ENCODE data around the gene UBE2I. TPM values are rescaled to one million over a fixed set of nuclear protein-coding genes. Genes with fewer than 3 reads are reported as not detected.

The UBE2I gene
- total and polyA plus RNA-seq, 2 donors (not counting 1 experiment from before 2014, with no cell fraction given), result 152 to 265 TPM

DNA sequence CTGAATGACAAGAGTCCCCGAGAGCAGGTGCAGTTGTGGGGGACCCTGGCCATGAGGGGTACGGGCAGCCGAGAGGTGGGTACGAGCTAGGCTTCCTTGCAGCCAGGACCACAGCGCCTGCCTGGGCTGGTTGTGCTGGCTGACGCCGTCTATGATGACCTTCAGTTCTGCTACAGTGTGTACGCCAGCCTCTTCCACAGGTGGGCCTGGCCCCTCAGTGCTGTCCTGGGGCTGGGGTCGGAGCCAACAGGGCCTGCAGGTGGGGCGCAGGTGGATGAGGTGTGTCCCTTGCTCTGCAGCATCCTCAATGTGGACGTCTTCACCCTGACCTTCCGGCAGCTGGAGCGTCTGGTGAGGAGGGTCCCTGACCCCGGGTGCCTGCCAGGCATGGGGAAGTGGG, 35.1 kb downstream of the UBE2I start:
- DNase-seq (no peak), ATAC-seq (ENCODE audit: low read depth) (no peak)
- Histone ChIP-seq H3K27me3 (replicated peaks in 1 of 4; ENCODE audit: control extremely low read depth in 1 of 4, control insufficient read depth in 3 of 4, insufficient read depth in 4 of 4, low read length in 3 of 4) (no peaks in the 10 kb centered on the region), H3K4me1 (ENCODE audit: control insufficient read depth in 2 of 2, insufficient read depth in 2 of 2, low read length in 2 of 2) (peaks cover 16 to 26% of the 10 kb centered on the region in 2 donors), H3K4me2 (replicated peaks; ENCODE audit: low read depth, low read length, poor library complexity, severe bottlenecking) (no peak overlapping the region), H3K36me3 (replicated peaks in 1 of 2; ENCODE audit: control extremely low read depth in 1 of 2, control insufficient read depth in 1 of 2, extremely low read depth in 1 of 2, insufficient read depth in 2 of 2, low read length in 1 of 2) (peaks cover 0 to 16% of the 10 kb centered on the region in 2 experiments), H3K9me3 (ENCODE audit: control extremely low read depth in 1 of 3, control insufficient read depth in 2 of 3, insufficient read depth in 1 of 3, low read length in 2 of 3) (peaks cover 0 to 3% (median 0%) of the 10 kb centered on the region in 3 donors), H4K20me1 (ENCODE audit: control insufficient read depth, insufficient read depth, low read length, poor library complexity, severe bottlenecking) (peaks cover 28% of the 10 kb centered on the region), H3K9ac (ENCODE audit: low read length) (no peak overlapping the region), H3K27ac (ENCODE audit: low read length in 2 of 2) (no peak overlapping the region), H3K79me2 (ENCODE audit: control insufficient read depth, insufficient read depth, low read length) (no peaks in the 10 kb centered on the region), H2AFZ (ENCODE audit: insufficient read depth, low read depth, low read length, poor library complexity, severe bottlenecking) (no peak overlapping the region), H3K4me3 (ENCODE audit: control extremely low read depth in 1 of 5, extremely low read depth in 1 of 5, insufficient read depth in 1 of 5, low read depth in 2 of 5, low read length in 4 of 5) (no peak overlapping the region)
- no peaks in the 10 kb centered on the region for H3K27me3 Mint-ChIP-seq
- H3K4me1 Mint-ChIP-seq, result peaks cover 23% of the 10 kb centered on the region
- ChIA-PET CTCF (interaction anchor here (1.1 kb wide), 1 partner anchor 12 kb away, joined by 3 read pairs; no protein-coding TSS in a partner anchor), POLR2A (interaction anchor here (0.6 kb wide), 1 partner anchor 361 kb away, joined by 5 read pairs; no protein-coding TSS in a partner anchor)
- H3K9me3 Mint-ChIP-seq (ENCODE audit: insufficient read depth), result no peaks in the 10 kb centered on the region
- WGBS (ENCODE audit: insufficient coverage), result 91% methylated on average over 14 of the region's 14 CpGs
- peak overlapping the region; percentile 8 for H3K4me3 Mint-ChIP-seq
- TF ChIP-seq, protein P1, sequence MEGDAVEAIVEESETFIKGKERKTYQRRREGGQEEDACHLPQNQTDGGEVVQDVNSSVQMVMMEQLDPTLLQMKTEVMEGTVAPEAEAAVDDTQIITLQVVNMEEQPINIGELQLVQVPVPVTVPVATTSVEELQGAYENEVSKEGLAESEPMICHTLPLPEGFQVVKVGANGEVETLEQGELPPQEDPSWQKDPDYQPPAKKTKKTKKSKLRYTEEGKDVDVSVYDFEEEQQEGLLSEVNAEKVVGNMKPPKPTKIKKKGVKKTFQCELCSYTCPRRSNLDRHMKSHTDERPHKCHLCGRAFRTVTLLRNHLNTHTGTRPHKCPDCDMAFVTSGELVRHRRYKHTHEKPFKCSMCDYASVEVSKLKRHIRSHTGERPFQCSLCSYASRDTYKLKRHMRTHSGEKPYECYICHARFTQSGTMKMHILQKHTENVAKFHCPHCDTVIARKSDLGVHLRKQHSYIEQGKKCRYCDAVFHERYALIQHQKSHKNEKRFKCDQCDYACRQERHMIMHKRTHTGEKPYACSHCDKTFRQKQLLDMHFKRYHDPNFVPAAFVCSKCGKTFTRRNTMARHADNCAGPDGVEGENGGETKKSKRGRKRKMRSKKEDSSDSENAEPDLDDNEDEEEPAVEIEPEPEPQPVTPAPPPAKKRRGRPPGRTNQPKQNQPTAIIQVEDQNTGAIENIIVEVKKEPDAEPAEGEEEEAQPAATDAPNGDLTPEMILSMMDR (IDR thresholded peaks at IDR 0.05), result no peak
- no peak for TF ChIP-seq EZH2 (IDR thresholded peaks at IDR 0.05; ENCODE audit: borderline replicate concordance, insufficient read depth, low read depth, low read length, poor library complexity, severe bottlenecking)
- H3K27ac Mint-ChIP-seq, result peak overlapping the region; percentile 32
- intact Hi-C loops (cut with micrococcal nuclease), result loop anchor here (10.0 kb wide), 1 partner anchor 270 kb away; the partner anchor contains the start of genes CRAMP1 and IFT140

DNA sequence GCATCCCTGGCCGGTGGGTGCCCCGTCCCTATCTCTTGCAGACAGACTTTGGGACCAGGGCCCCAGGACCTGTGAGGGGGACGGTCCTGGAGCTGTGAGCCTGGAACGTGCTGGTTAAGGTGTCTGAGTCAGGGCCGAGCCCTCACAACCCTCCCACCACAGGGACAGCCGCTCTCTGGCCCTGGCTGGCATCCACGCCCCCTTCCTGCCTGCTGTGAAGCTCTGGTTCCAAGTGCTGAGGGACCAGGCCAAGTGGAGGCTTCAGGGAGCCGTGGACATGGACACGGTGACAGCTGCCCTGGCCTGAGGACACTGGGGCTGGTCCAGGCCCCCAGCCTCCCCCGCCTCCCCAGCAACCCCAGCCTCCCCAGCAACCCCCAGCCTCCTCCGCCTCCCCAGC, 35.7 kb downstream of the UBE2I start:
- Histone ChIP-seq H4K20me1 (ENCODE audit: control insufficient read depth, insufficient read depth, low read length, poor library complexity, severe bottlenecking) (peaks cover 30% of the 10 kb centered on the region), H3K9me3 (ENCODE audit: control extremely low read depth in 1 of 3, control insufficient read depth in 2 of 3, insufficient read depth in 1 of 3, low read length in 2 of 3) (no peaks in the 10 kb centered on the region), H3K79me2 (ENCODE audit: control insufficient read depth, insufficient read depth, low read length) (no peaks in the 10 kb centered on the region), H3K4me2 (replicated peaks; ENCODE audit: low read depth, low read length, poor library complexity, severe bottlenecking) (no peak overlapping the region), H3K36me3 (replicated peaks in 1 of 2; ENCODE audit: control extremely low read depth in 1 of 2, control insufficient read depth in 1 of 2, extremely low read depth in 1 of 2, insufficient read depth in 2 of 2, low read length in 1 of 2) (peaks cover 0 to 22% of the 10 kb centered on the region in 2 experiments), H2AFZ (ENCODE audit: insufficient read depth, low read depth, low read length, poor library complexity, severe bottlenecking) (no peak overlapping the region), H3K27me3 (replicated peaks in 1 of 4; ENCODE audit: control extremely low read depth in 1 of 4, control insufficient read depth in 3 of 4, insufficient read depth in 4 of 4, low read length in 3 of 4) (no peaks in the 10 kb centered on the region), H3K4me3 (ENCODE audit: control extremely low read depth in 1 of 5, extremely low read depth in 1 of 5, insufficient read depth in 1 of 5, low read depth in 2 of 5, low read length in 4 of 5) (no peak overlapping the region), H3K27ac (ENCODE audit: low read length in 2 of 2) (no peak overlapping the region), H3K9ac (ENCODE audit: low read length) (no peak overlapping the region), H3K4me1 (ENCODE audit: control insufficient read depth in 2 of 2, insufficient read depth in 2 of 2, low read length in 2 of 2) (peaks cover 16 to 27% of the 10 kb centered on the region in 2 donors)
- Mint-ChIP-seq H3K27me3 (no peaks in the 10 kb centered on the region), H3K4me1 (peaks cover 25% of the 10 kb centered on the region), H3K4me3 (no peak overlapping the region), H3K27ac (no peak overlapping the region), H3K9me3 (ENCODE audit: insufficient read depth) (no peaks in the 10 kb centered on the region)
- WGBS (ENCODE audit: insufficient coverage), result 81% methylated on average over 9 of the region's 11 CpGs
- ChIA-PET CTCF (interaction anchor here (1.1 kb wide), 1 partner anchor 13 kb away, joined by 3 read pairs; no protein-coding TSS in a partner anchor), POLR2A (interaction anchor here (0.6 kb wide), 1 partner anchor 360 kb away, joined by 5 read pairs; no protein-coding TSS in a partner anchor)
- DNase-seq (no peak), ATAC-seq (ENCODE audit: low read depth) (no peak)
- intact Hi-C loops (cut with micrococcal nuclease), result loop anchor here (10.0 kb wide), 1 partner anchor 270 kb away; the partner anchor contains the start of genes CRAMP1 and IFT140
- TF ChIP-seq, protein P1 (IDR thresholded peaks at IDR 0.05), result no peak
- no peak for TF ChIP-seq EZH2 (IDR thresholded peaks at IDR 0.05; ENCODE audit: borderline replicate concordance, insufficient read depth, low read depth, low read length, poor library complexity, severe bottlenecking)

All from B cell (primary cell).